Osteocyte (in vitro differentiated cells): ENCODE data around the gene MYO16. TPM values are rescaled to one million over a fixed set of nuclear protein-coding genes. Genes with fewer than 3 reads are reported as not detected.

Source experiments
- DNase-seq: peaks from one replicate; pipeline ENCODE4 v3.0.0; 2021; ENCODE audit warnings: mixed read lengths; ENCODE audit not compliant: unreplicated experiment; ENCODE audit errors: extremely low spot score
- H3K27ac Mint-ChIP-seq: one replicate; pipeline ENCODE4 v1.8.0; 2021; ENCODE audit warnings: mild to moderate bottlenecking, mixed read lengths; ENCODE audit not compliant: unreplicated experiment
- H3K27me3 Mint-ChIP-seq: one replicate; pipeline ENCODE4 v1.8.0; 2021; ENCODE audit warnings: mixed read lengths; ENCODE audit not compliant: unreplicated experiment
- H3K36me3 Mint-ChIP-seq: one replicate; pipeline ENCODE4 v1.8.0; 2021; ENCODE audit warnings: mixed read lengths; ENCODE audit not compliant: unreplicated experiment
- H3K4me1 Mint-ChIP-seq: one replicate; pipeline ENCODE4 v1.8.0; 2021; ENCODE audit warnings: mixed read lengths; ENCODE audit not compliant: unreplicated experiment
- H3K4me3 Mint-ChIP-seq: one replicate; pipeline ENCODE4 v1.8.0; 2021; ENCODE audit warnings: mild to moderate bottlenecking, moderate library complexity, mixed read lengths; ENCODE audit not compliant: unreplicated experiment
- H3K9me3 Mint-ChIP-seq: one replicate; pipeline ENCODE4 v1.8.0; 2021; ENCODE audit warnings: mixed read lengths; ENCODE audit not compliant: unreplicated experiment
- CTCF ChIP-seq: fragments of 200-600 bp; sonication (generic); IDR thresholded peaks from 2 replicates; pipeline ENCODE4 v1.5.0; 2021; ENCODE audit warnings: antibody characterized with exemption, mild to moderate bottlenecking, moderate library complexity
- total RNA-seq: library from RNA; stranded (reverse); gene quantifications from 2 replicates; pipeline ENCODE4 v1.2.1, GENCODE V29; 2021

Gene MYO16
- total RNA-seq, 1 donor from 2014 or later: 0.13 TPM

GRCh38 chr13:108961542-108962125 lies 332.2 kb downstream of the MYO16 start:
- Mint-ChIP-seq H3K27me3 (no peaks in the 10 kb centered on the region), H3K27ac (no peak overlapping the region), H3K36me3 (no peaks in the 10 kb centered on the region), H3K4me3 (no peak overlapping the region), H3K4me1 (peaks cover 29% of the 10 kb centered on the region), H3K9me3 (peaks cover 5% of the 10 kb centered on the region)
- DNase-seq: no peak
- peak; percentile 92 for TF ChIP-seq CTCF

GRCh38 chr13:108962654-108963053 lies 333.2 kb downstream of the MYO16 start:
- no peaks in the 10 kb centered on the region for H3K36me3 Mint-ChIP-seq
- H3K4me3 Mint-ChIP-seq: no peak overlapping the region
- peaks cover 24% of the 10 kb centered on the region for H3K4me1 Mint-ChIP-seq
- peaks cover 5% of the 10 kb centered on the region for H3K9me3 Mint-ChIP-seq
- no peaks in the 10 kb centered on the region for H3K27me3 Mint-ChIP-seq
- H3K27ac Mint-ChIP-seq: no peak overlapping the region
- DNase-seq: no peak
- no peak for TF ChIP-seq CTCF

GRCh38 chr13:108963276-108963810 lies 333.9 kb downstream of the MYO16 start:
- H3K4me3 Mint-ChIP-seq: no peak overlapping the region

GRCh38 chr13:108963846-108964600 lies 334.6 kb downstream of the MYO16 start:
- H3K27me3 Mint-ChIP-seq: no peaks in the 10 kb centered on the region
- peaks cover 22% of the 10 kb centered on the region for H3K4me1 Mint-ChIP-seq
- H3K9me3 Mint-ChIP-seq: peaks cover 5% of the 10 kb centered on the region
- no peak for DNase-seq
- no peak overlapping the region for H3K27ac Mint-ChIP-seq
- H3K4me3 Mint-ChIP-seq: no peak overlapping the region
- no peaks in the 10 kb centered on the region for H3K36me3 Mint-ChIP-seq
- TF ChIP-seq CTCF: no peak

More at GRCh38 chr13:108963276-108963810, 333.9 kb downstream of the MYO16 start:
- Mint-ChIP-seq H3K9me3 (peaks cover 5% of the 10 kb centered on the region), H3K36me3 (no peaks in the 10 kb centered on the region), H3K27me3 (no peaks in the 10 kb centered on the region), H3K27ac (no peak overlapping the region), H3K4me1 (peaks cover 22% of the 10 kb centered on the region)
- TF ChIP-seq CTCF: no peak
- DNase-seq: no peak

- Mint-ChIP-seq H3K36me3 (no peaks in the 10 kb centered on the region), H3K4me1 (peaks cover 16% of the 10 kb centered on the region), H3K4me3 (no peak overlapping the region), H3K27me3 (no peaks in the 10 kb centered on the region), H3K27ac (no peak overlapping the region), H3K9me3 (peaks cover 9% of the 10 kb centered on the region)
- no peak for DNase-seq
- TF ChIP-seq CTCF: no peak
Measured at GRCh38 chr13:108964606-108965005, 335.2 kb downstream of the MYO16 start.
